ENCODE measurements around the gene UCHL5. TPM values are rescaled to one million over a fixed set of nuclear protein-coding genes. Genes with fewer than 3 reads are reported as not detected.

The UCHL5 gene
- total RNA-seq, 3 donors from 2014 or later = 32.8 to 45.2 (median 38.3) TPM

DNA sequence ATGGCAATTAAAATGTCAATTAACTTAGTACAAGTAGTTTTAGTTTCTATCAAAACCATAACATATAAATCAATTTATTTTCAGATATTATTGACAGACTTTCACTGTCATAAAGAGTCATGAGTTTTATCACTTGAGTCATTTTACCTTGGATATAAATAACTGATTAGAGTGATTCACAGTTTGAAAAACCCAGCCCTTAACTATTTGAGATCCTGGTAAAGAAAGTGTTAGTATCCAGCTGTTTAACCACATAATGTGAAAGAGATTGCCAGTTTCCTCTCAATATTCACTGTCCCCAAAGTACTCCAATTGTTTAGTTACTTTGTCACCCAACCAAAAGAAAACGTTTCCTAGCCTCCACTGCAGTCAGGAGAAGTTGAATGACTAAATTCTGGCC is 91.3 kb downstream of the UCHL5 start:
- no peak overlapping the region for H3K4me3 ChIP-seq
- H3K27me3 ChIP-seq = no peaks in the 10 kb centered on the region
- no peaks in the 10 kb centered on the region for H3K4me1 ChIP-seq
- H3K9me3 ChIP-seq = no peaks in the 10 kb centered on the region
- intact Hi-C loops (cut with DNase I; ENCODE audit: low total_unique reads) = no loop called here
- TF ChIP-seq POLR2A (IDR thresholded peaks at IDR 0.05) (no peak), POLR2AphosphoS5 (IDR thresholded peaks at IDR 0.05) (no peak)
- TF ChIP-seq, protein P1, sequence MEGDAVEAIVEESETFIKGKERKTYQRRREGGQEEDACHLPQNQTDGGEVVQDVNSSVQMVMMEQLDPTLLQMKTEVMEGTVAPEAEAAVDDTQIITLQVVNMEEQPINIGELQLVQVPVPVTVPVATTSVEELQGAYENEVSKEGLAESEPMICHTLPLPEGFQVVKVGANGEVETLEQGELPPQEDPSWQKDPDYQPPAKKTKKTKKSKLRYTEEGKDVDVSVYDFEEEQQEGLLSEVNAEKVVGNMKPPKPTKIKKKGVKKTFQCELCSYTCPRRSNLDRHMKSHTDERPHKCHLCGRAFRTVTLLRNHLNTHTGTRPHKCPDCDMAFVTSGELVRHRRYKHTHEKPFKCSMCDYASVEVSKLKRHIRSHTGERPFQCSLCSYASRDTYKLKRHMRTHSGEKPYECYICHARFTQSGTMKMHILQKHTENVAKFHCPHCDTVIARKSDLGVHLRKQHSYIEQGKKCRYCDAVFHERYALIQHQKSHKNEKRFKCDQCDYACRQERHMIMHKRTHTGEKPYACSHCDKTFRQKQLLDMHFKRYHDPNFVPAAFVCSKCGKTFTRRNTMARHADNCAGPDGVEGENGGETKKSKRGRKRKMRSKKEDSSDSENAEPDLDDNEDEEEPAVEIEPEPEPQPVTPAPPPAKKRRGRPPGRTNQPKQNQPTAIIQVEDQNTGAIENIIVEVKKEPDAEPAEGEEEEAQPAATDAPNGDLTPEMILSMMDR (IDR thresholded peaks at IDR 0.05) = no peak
- H3K36me3 ChIP-seq = no peaks in the 10 kb centered on the region
- H3K27ac ChIP-seq = no peak overlapping the region
- DNase-seq (ENCODE audit: low spot score in 2 of 2) = no peak

DNA sequence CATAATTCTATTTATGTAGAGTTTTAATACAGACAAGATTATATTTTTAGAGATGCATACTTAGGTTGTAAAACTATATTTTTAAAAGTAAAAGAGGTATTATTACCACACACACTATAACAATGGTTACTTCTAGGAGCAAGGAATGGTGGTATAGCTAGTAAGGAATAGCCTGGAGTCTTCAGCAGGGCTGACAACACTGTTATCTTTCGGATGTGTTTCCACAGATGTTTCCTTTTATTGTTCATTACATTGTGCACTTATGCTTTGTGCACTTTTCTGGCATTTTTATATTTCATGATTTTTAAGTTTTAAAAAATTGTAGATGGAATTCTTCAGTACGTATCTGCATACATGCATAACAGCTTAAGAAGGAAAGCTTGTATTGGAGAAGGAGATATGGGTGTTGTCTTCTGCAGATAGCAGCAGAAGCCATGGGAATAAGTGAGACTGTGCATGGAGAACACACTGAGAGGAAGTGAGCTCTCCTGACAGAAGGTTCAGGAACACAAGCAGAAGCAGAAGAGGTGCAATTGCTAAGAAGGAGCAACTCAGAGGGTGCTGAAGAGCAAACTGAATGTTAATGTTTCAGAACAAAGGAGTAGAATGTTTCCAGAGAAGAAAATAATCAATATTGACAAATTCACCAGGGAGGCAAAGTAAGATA is 91.8 kb downstream of the UCHL5 start:
- no peaks in the 10 kb centered on the region for H3K36me3 ChIP-seq
- intact Hi-C loops (cut with DNase I; ENCODE audit: low total_unique reads) = no loop called here
- no peak for TF ChIP-seq POLR2A (IDR thresholded peaks at IDR 0.05)
- TF ChIP-seq POLR2AphosphoS5 (IDR thresholded peaks at IDR 0.05) = no peak
- TF ChIP-seq, protein P1 (IDR thresholded peaks at IDR 0.05) = no peak

DNA sequence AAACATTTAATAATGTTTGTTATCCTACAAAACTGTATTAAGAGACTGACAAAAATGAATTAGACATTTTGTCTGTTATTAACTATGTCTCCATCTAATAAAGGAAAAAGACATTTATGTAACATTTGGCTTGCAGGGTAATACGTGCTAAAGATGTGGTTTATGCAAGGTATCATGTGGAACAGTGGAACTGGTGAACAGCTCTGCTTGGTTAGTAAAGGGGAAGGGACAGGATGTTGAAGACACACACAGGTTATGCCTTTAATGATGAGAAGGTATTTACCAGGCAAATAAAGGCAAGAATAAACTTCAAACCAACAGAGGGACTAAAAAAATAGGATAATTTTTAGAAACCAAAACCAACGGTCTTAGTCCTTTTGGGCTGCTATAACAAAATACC is 93.1 kb downstream of the UCHL5 start:
- Histone ChIP-seq H3K36me3 (no peaks in the 10 kb centered on the region), H3K4me3 (no peak overlapping the region)

More for the DNA sequence above, 91.8 kb downstream of the UCHL5 start:
- H3K4me3 ChIP-seq = no peak overlapping the region
- no peaks in the 10 kb centered on the region for H3K9me3 ChIP-seq
- no peak for DNase-seq (ENCODE audit: low spot score in 2 of 2)
- no peaks in the 10 kb centered on the region for H3K4me1 ChIP-seq
- no peak overlapping the region for H3K27ac ChIP-seq
- no peaks in the 10 kb centered on the region for H3K27me3 ChIP-seq

DNA sequence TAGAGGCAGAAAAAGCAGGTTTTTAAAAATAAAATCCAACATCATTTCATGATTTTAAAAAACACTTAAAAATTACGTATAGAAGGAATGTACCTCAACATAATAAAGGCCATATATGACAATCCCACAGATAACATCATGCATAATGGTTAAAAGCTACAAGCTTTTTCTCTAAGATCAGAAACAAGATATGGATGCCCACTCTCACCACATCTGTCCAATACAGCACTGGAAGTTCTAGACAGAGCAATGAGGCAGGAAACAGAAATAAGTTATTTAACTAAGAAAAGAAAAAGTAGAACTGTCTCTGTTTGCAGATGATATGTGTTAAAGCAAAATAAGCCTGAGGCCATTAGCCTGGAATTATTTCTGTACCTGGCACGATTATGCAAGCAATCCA is 96.3 kb downstream of the UCHL5 start:
- no peak overlapping the region for H3K4me3 ChIP-seq
- H3K36me3 ChIP-seq = no peaks in the 10 kb centered on the region
- H3K27me3 ChIP-seq = no peaks in the 10 kb centered on the region
- no peak for DNase-seq (ENCODE audit: low spot score in 2 of 2)
- no peaks in the 10 kb centered on the region for H3K4me1 ChIP-seq
- no peak overlapping the region for H3K27ac ChIP-seq
- no peaks in the 10 kb centered on the region for H3K9me3 ChIP-seq
- TF ChIP-seq POLR2AphosphoS5 (IDR thresholded peaks at IDR 0.05) = no peak
- TF ChIP-seq, protein P1 (IDR thresholded peaks at IDR 0.05) = no peak
- TF ChIP-seq POLR2A (IDR thresholded peaks at IDR 0.05) = no peak
- intact Hi-C loops (cut with DNase I; ENCODE audit: low total_unique reads) = no loop called here

More for the DNA sequence above, 93.1 kb downstream of the UCHL5 start:
- H3K4me1 ChIP-seq = no peaks in the 10 kb centered on the region
- intact Hi-C loops (cut with DNase I; ENCODE audit: low total_unique reads) = no loop called here
- no peak for DNase-seq (ENCODE audit: low spot score in 2 of 2)
- H3K27me3 ChIP-seq = no peaks in the 10 kb centered on the region
- no peaks in the 10 kb centered on the region for H3K9me3 ChIP-seq
- TF ChIP-seq POLR2AphosphoS5 (IDR thresholded peaks at IDR 0.05) = no peak
- TF ChIP-seq, protein P1 (IDR thresholded peaks at IDR 0.05) = no peak
- no peak for TF ChIP-seq POLR2A (IDR thresholded peaks at IDR 0.05)
- H3K27ac ChIP-seq = no peak overlapping the region

Other genes with a start within 250 kb of the UCHL5 start
- 100 to 1,000 TPM in 1 of 3 donors, 10 to 100 TPM in 2; 91.4 to 116 (median 95.1) TPM for gene RO60, start 252 bp upstream of the UCHL5 start, total RNA-seq
- 1 to 10 TPM; 6.2 to 8.0 (median 6.9) TPM for gene GLRX2, start 46.1 kb upstream of the UCHL5 start, total RNA-seq
- 10 to 100 TPM; 36.1 to 52.0 (median 49.6) TPM for gene CDC73, start 62.7 kb upstream of the UCHL5 start, total RNA-seq
- gene B3GALT2, start 127.3 kb upstream of the UCHL5 start, total RNA-seq = under 1 TPM; 0.29 to 0.33 (median 0.32) TPM